AML-193 (cell line): Measurements from ENCODE around the gene TRAF3IP1.

Source experiments
- DNase-seq, 2 experiments: peaks; one replicate each; lab custom pipeline; 2025; lab: John Stamatoyannopoulos, UW

Gene TRAF3IP1

DNA sequence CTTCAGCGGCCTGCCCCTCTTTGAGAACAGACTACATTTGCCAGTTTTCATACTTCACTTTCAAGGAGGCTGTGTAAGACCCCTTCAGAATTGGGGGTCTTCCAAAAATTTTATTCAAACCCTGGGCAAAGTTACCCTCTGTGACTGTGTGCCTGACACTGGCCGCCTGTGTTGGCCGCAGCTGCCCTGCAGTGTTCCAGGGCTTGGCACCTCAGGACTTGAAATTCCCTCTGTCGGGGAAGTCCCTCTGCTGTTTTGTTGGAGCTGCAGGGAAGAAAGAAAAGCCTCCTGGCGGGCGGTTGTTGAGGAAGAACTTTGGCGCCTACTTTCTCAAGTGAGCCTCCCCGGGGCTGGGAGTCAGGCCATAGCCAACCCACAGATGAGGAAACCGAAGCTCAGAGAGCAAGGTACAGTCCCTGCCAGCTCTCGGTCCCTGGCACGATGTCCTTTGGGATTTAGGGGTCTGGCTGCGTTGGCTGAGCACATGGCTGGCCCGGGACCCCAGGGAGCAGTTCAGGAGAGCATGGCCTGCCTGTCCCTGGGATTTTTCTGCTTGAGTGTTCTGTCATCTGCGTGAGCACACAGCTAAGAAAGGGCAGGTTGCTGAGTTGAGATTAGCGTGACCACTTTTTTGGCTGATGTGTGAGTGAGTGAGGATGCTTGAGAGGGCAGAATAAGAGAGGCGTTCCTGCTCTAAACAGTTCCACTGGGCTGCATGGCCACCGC, 88.5 kb downstream of the TRAF3IP1 start:
- DNase-seq = no peak

DNA sequence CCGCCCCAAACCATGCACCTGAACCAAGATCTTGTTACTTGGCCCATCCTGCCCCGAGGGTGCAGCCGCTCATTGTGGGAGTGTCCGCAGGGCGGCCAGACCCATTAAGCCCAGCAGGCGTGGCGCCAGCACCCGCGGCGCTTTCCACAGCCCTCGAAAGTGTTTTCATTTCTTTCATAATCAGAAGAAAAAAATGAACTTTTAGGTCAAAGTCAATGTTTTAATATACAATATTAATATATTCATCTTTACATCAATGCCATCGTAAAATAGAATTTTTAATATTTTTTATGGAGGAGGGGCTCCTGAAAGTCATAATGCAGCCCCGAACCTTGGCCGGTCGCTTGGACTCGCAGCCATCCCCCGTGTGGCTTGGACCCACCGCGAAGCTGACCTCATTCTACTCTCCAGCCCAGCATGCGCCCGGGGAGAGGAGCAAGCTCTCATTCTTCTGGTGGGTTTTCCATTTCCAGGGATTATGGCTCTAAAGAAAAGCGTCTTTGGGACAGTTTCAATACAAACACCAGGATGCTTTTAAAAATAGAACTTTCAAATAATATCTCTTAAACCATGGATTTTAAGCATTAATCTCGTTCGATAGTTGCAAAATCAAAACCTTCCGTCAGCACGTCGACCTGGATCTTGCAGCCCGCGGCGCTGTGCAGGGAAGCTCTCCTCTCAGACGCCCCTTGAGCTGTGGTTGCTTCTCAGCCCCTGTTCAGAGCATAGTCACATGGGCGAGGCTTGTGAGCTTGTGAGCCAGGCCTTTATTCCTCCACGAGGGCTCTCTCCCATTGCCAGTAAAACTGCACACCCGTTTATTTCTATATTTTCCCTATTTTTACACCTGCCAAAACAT, 89.3 kb downstream of the TRAF3IP1 start:
- DNase-seq = no peak

DNA sequence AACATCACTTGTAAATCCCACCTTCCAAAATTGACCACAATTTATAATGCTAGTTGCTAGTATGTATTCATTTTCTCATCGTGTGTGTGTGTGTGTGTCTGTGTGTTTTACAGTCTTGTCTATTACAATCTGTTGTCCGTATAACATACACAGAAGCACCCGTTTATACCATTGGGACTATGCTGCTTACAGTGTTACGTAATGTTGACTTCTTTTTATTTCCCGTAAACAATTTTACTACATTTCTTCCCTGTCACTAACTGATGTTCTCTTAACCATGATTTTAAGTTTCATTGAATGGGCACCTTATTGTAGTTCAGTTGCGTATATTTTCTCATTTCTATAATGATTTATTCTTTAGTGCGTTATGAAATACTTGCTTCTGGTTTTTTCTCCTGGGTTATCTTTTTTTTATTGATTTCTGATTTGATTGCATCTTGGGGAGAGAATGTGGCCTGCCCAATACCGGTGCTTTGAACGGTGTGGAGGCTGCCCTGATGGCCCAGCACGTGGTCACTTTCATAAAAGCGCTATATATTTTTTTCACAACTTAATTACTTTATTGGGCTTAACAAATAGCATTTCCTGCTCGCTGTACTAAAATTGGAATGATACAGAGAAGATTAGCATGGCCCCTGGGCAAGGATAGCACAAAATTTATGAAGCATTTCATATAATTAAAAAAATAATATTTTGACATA, 91.9 kb downstream of the TRAF3IP1 start:
- DNase-seq = no peak

DNA sequence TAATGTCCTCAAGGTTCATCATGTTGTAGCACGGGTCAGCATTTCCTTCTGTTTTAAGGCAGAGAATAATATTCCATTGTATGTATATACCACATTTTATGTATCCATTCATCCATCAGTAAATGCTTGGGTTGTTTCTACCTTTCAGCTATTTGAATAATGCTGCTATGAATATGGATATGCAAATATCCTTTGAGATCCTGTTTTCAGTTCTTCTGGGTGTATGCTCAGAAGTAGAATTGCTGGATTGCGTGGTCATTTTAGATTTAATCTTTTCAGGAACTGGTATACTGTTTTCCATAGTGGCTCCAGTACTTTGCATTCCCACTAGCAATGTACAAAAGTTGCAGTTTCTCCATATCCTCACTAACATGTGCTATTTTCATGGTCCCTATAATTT, 93.0 kb downstream of the TRAF3IP1 start:
- no peak for DNase-seq

DNA sequence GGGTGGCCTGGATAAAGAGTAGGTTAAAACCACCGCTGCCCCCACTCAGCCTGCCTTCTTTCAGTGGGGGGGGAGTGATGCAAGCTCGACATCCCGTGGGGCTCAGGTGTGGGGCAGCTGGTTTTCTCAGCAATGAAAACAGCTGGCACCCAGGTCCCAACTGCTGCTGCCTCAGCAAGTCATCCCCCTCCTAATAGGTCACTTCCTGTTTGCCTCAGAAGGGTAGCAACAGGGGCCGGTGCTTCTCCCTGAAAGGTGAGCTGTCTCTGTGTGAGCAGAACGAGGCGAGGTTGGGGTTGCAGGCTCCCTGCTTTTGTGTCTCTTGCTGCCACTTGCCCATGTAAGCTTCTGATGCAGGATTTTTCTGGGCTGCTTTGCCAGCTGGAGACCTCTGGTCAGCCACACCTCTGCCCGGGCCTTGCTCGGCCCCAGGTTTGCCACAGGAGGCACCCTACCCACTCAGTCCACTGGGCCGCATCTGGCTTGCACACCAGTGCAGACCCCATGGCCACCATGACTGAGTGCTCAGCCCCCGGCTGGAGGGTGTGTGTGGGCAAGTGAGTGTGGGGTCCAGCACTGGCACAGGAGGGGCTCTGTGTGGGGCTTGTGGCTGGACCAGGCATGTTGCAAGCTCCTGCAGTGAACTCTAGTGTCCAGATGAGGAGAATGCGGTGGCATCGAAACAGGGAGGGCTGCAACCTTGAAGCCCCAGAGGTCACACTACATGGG, 94.9 kb downstream of the TRAF3IP1 start:
- DNase-seq = no peak

DNA sequence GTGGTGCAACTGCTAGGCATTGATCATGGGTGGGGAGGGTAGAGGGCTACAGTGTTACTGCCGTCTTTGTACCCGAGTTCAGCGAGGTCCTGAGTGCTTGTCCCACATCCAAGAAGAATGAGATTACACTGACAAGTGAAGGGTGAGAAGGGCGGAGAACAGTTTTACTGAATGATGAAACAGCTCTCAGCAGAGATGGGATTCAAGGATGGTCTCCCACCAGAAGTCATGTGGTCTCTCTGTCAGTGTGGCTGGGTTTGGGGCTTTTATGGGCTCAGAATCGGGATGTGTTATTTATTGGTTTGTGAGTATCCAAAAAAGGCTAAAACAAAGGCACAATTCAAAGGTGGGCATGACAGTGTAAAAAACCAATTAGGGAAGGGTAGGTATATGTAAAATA, 95.6 kb downstream of the TRAF3IP1 start:
- DNase-seq = no peak

DNA sequence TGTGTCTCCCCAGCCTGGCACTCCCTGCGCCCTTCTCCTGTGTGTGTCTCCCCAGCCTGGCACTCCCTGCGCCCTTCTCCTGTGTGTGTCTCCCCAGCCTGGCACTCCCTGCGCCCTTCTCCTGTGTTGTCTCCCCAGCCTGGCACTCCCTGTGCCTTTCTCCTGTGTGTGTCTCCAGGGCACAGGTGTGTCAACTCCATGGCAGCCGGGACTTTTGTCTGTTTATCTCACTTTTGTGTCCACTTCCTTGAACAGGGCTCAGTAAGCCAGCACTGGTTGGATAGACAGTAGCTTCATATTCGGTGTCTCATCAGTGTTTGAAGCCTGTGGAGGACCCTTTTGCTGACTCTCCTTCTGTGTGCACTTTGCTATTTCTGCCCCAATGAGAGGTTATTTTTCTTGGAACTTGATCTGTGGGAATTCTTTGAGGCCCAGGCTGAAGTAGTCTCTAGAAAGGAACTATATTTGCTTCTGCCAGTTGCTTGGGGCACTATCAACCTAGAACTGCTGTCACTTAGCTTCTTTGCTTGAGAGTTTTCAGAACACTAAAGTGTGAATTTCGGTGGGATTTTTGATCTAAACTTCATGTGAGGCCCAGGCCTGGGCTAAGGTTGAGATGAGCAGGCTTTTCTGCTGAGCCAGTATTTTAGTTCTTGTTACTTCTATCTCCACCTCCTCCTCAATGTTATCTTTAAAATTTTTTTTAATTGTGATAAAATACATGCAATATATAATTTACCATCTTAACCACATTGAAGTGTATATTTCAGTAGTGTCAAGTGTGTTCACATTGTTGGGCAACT, 98.1 kb downstream of the TRAF3IP1 start:
- no peak for DNase-seq

DNA sequence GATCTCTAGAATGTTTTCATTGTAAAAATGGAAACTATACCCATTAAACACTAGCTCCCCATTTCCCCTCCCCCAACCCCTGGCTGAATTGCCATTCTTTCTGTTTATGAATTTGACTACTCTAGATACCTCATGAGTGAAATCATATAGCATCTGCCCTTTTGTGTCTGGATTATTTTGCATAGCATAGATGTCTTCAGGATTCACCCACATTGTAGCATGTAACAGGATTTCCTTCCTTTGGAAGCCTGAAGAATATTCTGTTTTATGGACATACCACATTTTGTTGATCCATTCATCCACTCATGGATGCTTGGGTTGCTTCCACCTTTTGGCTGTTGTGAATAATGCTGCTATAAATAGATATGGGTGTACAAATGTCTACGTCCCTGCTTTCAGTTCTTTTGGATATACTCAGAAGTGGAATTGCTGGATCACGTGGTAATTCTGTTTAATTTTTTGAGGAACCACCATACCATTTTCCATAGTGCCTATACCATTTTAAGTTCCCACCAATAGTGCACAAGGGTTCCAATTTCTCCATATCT, 98.8 kb downstream of the TRAF3IP1 start:
- DNase-seq = no peak

DNA sequence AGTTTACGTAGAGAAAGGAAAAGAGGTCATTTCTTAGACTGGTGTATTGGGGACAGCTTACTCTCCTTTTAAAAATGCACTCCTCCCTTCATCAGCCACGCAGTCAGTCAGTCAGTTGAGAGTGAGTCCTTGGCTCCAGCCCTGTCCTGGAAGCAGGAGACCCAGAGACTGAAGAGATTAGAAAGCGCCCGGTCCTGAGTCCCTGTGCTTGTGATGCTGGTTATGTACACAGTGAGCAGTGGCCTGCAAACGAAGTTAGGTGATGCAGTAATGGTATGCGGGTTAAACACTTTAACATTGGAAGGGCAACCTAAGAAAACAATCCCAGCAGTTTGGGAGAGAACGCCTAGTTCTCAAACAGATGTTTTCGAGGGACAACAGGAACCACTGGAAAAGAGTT, 100.1 kb downstream of the TRAF3IP1 start:
- no peak for DNase-seq

DNA sequence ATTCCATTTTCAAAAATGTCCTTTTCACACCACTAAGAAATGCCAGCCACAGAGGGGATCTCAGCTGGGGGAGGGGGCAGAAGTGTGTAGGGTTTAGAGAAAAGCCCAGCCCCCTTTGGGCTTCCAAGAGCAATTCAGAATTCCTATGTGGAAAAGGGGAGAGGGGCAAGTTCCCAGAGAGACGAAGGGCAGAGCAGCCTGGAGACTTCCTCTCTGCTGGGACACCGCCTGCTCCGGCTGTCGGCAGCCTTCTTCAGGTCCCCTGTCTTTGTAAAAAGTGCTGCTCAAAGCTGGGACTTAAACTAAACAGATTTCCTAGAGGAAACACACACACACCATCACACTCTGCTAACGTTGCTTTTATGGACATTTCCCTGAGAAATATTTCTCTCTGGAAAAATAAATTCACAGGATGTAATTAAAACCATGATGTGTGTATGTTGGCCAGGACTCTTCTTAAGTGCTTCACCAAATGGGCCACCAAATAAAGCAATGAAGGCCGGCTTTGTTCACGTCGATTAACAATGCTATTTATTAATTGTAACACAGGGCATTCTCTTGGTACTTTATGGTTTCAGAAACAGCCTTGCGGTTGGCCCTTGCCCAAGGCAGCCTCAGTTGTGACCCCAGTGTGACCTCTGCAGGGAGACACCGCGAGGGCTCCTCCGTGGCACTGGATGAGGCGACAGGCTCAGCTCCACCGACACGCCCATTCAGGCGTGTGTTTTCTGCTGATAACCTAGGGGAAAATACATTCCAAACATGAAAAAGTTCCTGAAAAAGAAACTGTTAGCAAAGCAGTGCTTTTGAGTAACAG, 100.8 kb downstream of the TRAF3IP1 start:
- no peak for DNase-seq

DNA sequence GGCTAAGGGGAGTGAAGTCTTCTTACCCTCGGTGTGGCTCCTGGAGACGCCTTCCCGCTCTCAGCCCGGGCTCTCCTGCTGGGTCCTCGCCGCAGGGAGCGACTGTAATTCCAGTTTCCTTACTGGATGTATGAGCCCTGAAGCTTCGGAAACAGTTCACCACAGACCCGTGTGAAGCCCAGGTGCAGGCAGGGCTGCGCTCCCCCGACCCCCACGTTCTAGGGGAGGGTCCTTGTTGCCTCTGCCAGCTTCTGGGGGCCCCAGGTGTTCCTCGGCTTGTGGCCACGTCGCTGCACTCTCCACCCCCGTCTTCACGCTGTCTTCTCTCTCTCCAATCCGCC, 101.3 kb downstream of the TRAF3IP1 start:
- no peak for DNase-seq

DNA sequence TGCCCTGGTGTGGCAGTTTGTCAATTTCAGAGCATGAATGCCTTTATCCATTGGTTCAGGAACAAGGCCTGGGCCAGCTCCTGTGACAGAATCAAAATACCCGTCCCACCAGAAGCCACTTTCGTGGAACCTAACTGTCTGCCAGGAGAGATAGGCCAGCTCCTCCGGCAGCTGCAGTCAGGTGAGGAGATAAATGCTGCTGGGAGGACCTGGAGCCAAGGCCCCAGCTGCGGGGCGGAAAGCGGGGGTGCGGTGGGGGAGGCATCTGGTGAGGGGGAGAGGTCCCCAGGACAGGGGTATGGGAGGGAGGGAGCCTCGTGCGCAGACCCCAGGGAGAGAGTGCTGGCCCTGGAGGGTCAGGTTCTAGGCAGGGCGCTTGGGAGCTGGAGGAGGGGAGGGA, 102.0 kb downstream of the TRAF3IP1 start:
- DNase-seq = no peak

DNA sequence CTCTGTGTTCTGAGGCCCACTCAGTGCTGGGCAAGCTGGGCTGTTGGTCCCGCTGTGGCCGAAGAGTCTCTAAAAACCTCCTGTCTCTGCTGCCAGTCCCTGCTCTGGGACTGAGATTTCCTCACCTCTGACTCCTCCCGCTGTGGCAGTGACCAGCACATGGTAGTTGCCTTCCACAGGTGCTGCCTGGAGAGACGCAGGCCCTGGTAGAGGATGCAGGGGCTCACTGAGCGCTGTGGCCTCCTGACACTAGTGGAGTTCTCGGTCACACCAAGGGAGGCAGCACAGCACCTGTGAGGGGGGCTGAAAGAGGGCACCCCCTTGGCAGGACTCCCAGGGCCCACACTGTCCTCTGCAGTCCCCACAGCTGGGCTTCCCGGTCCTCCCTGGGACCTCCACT, 102.6 kb downstream of the TRAF3IP1 start:
- DNase-seq = no peak

DNA sequence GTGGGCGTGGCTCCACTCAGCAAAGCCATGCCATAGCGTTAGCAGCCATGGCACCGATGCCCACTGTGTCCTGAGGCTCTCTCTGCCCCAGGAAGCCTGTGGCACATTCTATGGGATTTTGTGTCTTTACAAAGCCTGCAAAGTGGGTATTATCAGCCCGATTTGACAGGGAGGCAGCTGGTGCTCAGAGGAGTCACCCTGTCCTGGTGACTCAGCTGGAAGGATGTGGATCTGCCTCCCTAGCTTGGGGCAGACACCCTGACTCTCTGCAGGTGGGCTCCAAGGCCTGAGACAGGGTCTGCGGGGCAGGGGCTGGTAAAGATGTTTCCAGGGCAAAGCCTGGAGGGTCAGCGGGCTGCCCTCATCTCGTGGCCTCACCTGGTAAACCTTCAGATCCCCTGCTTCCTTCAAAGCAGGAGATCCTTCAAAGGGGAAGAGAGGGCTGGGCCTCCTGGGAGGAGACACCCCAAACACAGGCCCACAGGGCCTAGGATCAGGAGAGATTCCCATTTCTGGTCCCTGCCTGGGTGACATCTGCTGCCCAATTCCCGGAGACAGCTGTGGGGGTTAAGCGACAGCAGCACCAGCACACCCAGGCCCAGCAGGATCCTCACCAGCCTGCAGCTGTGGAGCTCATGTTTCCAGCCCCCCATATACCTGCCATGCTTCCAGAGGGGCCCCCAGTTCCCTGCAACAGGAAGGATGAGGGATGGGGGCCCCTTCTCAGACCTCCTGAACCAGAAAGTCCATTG, 103.4 kb downstream of the TRAF3IP1 start:
- no peak for DNase-seq

DNA sequence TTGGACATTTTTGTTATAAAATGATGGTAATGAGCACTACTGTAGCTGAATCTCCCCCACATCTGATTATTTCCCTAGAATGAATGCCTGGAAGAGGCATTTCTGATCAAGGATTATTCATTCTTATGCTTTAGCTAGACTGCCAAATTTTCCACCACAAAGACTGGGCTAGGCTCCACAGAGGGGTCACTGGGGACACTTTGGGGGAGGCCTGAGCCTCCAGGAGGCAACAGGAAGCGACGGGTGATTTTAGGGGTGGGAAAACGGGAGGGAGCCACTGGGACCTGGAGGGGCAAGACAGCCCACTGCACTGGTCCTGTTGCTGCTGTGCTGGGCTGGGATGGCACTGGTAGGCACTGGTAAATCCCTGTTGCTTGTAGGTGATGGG, 104.0 kb downstream of the TRAF3IP1 start:
- no peak for DNase-seq

DNA sequence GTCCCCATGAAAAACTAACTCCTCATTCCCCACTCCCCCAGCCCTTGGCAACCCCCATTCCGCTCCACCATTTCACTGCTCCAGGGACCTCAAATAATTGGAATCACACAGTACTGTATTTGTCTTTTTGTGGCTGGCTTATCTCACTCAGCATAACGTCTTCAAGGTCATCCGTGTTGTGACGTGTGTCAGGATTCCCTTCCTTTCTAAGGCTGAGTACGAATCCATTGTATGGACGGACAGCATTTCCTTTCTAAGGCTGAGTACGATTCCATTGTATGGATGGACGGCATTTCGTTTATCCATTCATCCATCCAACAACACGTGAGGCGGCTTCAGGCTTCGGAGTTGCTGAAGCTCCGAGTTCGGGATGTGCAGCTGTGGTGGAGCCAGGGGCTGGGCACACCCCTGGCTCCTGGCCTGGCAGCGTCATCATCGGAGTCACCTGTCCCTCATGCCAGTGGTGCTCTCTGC, 105.2 kb downstream of the TRAF3IP1 start:
- no peak for DNase-seq

DNA sequence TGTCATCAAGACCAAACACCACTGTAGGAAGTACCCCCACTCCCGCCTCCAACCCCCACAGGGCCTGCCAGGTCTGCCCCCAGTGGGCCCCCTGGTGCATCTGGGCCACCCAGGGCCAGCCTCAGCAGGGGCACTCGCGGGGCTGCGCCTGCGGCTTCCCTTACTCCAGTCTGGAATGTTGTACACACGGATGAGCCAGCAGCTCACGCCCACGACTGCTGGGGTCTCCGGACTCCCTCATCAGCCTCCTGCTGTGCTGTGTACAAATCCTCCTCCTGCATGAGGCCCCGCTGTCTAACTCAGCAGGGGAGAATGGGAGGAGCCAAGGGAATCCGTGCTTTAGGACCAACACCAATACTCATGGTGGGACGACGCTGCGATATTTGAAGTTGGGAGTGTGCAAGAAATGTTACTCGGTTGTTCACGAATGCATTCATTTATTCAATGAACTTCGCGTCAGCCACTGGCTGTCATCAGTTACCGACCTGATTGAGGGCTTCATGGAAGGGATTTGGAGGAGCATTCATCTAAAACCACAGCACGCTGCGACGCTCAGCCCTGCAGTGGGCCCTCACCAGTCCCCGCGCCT, 105.8 kb downstream of the TRAF3IP1 start:
- peak; percentile 20 to 35 for DNase-seq

DNA sequence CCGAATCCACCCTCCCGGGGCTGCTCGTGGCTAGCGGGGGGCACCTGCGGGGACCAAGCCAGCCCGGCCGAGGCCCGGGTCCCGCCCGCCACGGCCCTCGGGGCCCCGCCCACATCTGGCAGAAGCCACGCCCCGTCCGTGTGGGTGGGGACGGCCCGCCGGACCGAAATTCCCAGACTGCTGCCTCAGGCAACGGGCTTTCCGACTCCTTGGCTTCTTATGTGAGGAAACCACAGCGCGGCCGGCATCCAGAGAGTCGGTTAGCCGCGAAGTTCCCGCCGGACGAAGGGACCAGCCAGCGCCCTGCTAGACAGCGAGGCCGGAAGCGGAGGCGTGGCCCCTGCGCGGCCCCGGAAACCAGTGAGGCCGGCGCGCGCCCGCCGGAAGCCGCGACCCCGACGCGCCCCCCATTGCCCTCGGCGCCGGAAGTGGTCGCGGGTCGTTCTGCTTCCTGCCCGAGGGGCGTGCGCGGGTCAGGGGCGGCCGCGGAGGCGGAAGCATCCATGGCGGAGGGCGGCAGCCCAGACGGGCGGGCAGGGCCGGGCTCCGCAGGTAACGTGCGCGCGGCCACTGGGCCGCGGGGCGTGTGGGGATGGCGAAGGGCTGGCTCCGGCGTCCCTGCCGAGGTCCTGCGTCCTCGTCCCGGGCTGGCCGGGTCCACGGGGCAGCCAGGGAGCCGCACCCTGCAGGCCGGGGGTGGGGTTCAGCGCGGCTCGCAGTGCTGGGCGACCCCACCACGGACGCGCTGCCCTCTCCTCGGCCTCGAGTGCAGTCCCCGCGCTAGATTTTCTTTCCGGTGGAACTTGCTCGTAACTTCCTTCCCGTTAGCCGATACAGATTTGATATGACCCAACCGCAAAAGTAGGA, 106.5 kb downstream of the TRAF3IP1 start, which contains the start of gene ASB1:
ASB1 (plus strand) TSS at position 360 of the 867 bp plus-strand sequence; CDS start at position 504, 144 bp downstream.
- peak; percentile 47 to 58 for DNase-seq
